ENCODE results near the gene TJP3.
"Not testable (repeated sequence)": the region's sequence is repeated elsewhere in the genome, so short reads cannot be mapped to it uniquely, and the experiment has no call there.

TJP3 gene, protein sequence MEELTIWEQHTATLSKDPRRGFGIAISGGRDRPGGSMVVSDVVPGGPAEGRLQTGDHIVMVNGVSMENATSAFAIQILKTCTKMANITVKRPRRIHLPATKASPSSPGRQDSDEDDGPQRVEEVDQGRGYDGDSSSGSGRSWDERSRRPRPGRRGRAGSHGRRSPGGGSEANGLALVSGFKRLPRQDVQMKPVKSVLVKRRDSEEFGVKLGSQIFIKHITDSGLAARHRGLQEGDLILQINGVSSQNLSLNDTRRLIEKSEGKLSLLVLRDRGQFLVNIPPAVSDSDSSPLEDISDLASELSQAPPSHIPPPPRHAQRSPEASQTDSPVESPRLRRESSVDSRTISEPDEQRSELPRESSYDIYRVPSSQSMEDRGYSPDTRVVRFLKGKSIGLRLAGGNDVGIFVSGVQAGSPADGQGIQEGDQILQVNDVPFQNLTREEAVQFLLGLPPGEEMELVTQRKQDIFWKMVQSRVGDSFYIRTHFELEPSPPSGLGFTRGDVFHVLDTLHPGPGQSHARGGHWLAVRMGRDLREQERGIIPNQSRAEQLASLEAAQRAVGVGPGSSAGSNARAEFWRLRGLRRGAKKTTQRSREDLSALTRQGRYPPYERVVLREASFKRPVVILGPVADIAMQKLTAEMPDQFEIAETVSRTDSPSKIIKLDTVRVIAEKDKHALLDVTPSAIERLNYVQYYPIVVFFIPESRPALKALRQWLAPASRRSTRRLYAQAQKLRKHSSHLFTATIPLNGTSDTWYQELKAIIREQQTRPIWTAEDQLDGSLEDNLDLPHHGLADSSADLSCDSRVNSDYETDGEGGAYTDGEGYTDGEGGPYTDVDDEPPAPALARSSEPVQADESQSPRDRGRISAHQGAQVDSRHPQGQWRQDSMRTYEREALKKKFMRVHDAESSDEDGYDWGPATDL

DNA sequence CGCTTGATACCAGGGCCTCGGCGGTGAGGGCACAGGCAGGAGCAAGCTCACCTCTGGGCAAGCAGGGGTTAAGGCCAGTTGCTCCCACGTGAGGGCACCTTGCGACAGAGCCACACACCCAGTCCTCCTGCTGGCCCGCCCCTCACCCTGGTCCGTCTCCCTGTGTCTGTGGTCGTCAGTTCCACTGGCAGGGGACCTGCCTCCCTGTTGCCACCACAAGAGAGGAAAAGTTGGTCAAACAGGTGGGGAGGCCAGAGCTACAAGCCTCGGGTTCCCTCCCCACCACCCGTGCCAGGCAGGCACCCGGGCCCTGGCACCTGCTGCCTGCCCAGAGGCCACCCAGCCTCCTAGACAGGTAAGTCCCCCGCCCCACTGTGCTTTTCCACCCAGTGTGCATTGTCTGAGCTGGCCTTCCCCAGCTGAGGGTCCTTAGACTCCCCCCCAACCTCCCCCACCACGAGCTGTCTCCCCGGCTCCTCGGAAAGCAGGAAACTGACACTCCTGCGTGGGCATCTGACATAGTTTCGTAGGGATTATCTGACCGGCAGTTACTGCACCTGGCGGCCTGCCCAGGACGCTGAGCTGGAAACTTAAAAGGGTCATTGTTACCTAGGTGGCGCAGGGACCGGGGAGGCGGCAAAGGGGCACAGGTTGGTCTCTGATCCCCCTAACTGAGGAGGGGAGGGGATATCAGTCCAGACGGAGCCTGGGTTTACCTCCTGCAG lies at the start of gene TJP3:
TSS of gene TJP3 (plus strand) at position 178 of the 725 bp plus-strand sequence. CDS start 20,049 bp downstream, outside the sequence.
- no peak for DNase-seq (ENCODE audit: low spot score)

DNA sequence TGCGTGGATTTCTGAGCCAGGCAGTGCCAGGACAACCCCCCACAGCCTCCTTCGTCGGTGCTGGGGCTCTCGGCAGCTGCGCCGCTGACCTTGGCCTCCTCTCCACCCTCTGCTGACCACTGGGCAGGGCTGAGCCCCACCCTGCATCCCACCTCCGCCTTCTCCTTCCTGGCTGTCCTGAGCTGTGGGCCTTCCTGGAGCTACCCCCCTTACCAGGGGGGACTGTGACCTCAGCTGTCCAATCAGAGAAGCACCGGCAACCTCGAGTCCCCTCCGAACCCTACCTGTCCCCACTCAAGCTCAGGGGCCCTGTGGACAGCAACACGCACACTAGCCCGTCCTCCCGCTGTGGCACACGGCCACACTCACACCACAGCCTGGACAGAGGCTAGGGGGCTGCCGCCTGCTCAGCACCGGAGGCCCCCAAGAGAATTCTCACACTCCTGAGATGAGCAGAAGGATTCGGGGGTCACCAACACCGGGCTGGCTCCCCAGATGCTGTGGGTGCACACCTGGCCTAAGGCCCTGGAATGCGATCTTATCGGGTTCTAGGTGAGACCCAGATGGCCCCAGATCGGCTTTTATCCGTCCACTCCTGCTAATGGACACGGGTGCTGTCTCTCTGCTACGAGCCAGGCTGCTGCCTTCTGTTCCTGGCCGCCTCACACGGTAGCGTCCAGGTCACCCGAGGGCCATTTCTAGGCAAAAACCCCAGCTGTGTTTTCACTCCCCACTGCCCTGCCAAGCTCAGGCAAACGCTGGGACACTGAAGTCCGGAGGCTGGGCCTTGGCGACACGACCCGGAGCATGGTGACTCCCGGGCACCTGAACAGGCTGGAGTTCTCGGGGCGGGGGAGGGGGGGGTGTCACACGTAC lies 49.1 kb upstream of the TJP3 start:
- no peak for DNase-seq (ENCODE audit: low spot score)

DNA sequence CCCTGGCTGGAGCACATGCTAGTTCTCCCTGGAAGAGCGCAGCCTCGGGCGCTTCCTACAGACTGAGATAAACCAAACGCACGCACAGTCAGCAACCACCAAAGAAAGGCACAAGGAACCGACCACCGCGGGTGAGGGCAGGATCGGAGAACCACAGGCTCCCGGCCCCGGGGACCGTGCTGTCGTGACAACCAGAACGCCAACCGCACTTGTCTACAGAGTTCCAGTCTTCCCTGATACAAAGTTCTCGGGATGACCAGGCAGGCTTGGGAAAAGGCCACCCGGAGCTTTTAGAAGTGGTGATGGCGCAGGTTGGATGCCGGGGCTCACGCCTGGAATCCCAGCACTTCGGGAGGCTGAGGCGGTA lies 48.5 kb upstream of the TJP3 start:
- DNase-seq (ENCODE audit: low spot score) = no peak

DNA sequence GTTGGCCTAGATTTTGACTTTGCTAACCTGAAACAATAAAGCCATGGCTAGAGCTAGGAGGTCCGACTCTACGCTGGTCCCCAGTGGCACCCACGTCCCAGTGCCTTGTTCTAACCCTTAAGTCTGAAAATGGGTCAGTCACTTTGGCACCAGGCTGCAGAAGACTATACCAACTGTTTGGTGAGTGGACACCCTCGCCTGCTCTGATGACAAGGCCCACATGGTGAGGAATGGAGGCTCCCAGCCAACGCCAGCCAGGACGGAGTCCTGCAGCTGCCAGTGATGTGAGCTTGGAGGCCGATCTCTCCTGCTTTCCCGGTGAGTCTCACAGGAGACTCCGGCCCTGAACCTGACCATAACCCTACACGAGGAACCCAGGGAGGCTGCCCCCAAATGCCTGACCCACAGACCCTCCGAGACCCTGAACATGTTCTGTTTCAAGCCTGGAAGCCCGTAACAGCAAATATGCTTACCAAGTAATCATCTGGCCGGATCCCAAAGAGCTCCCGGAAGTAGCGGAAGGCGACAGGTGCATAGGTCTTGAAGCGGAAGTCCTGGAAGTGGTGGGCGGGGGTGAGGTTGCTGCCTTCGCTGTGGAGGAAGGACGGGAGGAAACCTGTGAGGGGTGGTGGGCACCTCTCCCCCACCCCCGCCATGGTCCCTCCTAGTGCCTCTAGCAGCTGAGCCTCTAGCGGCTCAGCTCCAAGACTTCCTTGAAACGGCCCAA lies 47.5 kb upstream of the TJP3 start:
- no peak for DNase-seq (ENCODE audit: low spot score)

DNA sequence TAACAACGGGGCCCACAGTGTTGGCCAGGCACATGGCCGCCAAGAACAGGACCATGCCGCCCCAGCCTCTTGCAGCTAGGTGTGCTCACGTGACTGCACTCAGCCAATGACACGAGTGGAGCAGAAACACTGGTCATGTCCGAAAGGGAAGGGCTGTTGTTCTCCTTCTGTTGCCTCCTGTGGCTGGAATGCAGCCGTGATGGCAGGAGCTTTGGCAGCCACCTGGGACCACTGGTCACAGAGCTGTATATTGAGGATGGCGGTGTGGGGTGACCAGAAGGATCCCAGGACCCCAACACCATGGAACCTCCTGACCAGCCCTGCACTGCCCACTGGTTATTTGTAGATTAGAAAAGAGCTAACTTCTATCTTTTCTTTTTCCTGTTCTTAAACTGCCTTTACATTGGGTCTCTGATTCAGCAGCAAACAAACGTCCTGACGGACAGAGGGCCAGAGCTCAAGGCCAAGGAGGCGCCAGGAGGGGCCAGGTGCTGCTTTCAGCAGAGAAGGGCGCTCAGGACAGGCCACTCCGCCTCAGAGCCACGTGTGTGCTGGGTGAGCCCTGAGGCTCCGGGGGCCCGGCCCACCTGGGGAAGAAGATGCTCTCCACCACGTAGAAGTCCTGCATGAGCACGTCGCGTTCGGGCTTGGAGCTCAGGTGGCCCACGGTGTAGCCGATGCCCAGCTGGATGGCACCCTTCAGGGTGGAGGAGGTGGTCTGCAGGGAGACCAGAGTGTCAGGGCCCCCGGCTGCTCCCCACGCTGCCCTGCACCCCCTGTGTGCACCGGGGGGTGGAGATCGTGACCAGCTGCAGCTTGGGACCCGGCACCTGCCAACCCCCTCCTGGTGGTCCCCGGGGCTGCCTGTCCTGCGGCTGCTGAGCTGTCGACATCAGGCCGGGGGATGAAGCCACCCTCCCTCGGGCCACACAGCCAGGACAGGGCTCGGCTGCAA lies 46.6 kb upstream of the TJP3 start:
- no peak for DNase-seq (ENCODE audit: low spot score)

DNA sequence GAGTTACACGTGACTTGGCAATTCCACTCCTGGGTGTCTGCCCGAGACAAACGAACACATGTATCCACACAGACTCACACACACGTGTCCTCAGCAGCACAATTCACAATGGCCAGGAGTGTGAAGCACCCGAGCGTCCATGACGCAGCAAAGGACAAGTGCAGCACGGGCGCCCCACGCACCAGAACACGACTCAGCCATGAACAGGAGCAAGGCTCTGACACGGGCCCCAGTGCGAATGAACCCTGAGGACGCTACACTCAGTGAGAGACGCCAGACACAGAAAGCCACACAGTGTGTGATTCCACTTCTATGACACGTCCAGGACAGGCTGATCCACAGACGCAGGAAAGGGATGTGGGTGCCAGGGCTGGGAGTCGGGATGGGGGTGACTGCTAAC lies 44.3 kb upstream of the TJP3 start:
- no peak for DNase-seq (ENCODE audit: low spot score)

DNA sequence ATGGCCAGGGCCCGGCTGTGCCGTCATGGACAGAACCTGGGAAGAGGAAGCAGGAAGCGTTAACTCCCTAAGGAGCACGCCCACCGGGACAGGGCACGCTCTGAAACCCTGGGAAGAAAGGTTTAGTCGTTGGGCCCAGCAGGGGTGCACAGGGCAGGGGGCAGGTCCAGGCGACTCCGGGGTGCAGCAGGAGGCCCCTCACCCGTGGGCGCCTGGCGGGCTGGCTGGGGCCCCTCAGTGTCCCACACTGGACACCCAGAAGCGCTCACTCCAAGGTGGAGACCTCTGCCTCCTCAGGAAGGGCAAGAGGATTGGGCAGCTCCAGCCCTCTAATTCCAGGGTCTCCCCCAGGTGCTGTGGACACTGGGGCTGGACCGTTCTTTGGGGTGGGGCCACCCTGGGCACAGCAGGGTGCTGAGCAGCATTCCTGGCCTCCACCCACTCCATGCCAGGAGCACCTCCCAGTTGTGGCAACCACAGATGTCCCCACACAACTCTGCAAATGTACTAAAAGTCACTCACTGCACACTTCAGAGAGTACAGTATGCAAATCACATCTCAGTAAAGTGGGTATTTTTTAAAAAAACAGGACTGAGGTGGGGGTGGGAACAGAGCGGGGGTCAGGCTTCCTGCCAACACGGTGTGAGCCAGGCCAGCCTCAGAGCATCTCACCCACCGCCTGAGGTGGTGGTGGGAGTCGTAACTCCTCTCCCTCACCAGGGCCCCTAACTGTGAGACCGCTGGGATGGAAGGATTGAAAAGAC lies 43.1 kb upstream of the TJP3 start:
- no peak for DNase-seq (ENCODE audit: low spot score)

DNA sequence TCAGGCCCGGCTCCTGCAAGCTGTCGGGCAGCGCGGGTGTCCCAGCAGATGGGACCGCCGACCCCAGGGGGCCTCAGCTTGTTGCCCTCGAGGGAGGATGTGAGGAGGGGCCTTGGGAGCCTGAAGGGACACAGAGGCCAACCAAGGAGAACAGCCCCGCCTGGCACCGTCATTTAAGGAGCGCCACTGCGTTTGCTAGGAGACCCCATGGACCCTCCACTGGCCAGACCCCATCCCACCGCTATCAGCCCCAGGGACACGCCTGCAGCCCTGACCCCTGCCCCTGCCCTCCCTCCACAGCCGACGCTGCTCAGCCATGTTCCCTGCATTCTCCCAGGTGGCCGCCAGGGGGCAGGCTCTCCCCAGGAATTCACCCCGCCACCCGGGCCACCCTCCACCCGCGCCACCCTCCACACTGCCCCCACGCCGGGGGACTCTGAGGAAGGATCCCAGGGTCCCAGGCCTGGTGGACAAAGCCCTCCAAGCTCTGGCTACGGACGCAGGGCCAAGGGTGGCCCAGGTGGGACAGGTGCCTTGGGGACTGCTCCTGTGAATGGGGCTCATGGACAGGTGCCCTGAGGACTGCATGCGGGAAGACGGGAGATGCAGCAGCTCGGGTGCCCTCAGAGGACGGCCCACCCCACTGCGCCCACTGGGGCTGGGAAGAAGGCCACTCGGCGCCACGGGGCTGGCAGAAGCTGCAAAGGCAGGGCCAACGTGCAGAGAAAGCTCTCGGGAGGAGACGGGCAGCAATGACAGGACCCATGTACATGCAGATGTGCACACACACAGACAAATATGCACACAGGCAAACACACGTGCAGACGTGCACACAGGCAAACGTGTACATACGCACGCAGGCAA lies 42.3 kb upstream of the TJP3 start:
- peak; percentile 58 for DNase-seq (ENCODE audit: low spot score)

DNA sequence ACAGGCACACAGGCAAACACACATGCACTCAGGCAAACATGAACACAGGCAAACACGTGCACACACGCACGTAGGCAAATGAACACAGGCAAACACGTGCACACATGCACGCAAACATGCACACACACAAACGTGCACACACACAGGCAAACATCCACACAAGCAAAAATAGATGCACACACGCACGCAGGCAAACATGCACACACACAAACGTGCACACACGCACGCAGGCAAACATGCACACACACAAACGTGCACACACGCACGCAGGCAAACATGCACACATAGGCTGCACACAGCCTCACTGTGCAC lies 41.7 kb upstream of the TJP3 start:
- DNase-seq (ENCODE audit: low spot score) = not testable (repeated sequence)

DNA sequence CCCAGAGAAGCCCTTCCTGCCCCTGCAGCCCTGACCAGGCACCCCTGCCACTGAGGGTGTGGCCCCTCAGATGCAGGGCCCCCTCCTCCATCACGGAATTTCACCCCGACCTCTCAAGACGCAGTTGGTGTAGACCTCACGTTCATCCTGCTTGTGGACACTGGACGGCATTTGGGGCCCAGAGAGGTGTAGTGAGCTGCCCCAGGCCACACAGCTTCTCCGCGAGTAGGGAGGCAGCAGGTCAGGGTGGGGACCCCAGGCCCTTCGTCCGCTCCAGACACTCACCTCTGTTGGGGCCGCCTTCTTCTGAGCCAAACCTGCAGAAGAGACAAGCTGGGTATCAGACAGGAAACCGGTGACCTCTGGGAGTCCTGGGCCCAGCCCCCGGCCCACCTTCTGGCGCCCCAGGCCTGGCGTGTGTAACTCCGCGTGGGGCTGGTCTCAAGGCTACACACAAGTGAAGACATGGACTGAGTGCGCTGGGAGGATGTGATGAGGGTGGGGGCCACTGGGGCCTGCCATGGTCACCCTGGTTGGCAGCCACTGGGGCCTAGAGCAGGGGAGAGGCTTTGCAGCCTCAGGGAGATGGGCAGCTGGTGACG lies 41.0 kb upstream of the TJP3 start:
- DNase-seq (ENCODE audit: low spot score) = no peak

DNA sequence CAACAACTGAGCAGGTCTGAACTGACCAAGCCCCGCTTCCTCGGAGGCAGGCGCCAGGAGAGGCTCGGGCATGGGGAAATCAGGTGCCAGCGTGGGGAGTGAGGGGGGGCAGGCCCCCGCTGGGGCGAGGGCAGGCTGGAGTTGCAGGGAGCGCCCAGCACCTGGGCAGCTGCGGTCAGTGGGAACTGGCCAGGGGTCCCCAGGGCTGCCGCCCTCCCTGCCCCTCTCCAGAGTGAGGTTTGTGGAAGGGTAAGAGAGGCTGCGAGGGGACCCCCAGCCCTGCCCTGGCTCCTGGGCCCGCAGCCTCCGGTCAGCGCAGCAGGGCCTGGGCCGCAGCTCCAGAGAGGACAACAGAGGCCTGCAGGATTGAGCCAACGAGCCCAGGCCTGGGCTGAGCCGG lies 40.4 kb upstream of the TJP3 start:
- no peak for DNase-seq (ENCODE audit: low spot score)

DNA sequence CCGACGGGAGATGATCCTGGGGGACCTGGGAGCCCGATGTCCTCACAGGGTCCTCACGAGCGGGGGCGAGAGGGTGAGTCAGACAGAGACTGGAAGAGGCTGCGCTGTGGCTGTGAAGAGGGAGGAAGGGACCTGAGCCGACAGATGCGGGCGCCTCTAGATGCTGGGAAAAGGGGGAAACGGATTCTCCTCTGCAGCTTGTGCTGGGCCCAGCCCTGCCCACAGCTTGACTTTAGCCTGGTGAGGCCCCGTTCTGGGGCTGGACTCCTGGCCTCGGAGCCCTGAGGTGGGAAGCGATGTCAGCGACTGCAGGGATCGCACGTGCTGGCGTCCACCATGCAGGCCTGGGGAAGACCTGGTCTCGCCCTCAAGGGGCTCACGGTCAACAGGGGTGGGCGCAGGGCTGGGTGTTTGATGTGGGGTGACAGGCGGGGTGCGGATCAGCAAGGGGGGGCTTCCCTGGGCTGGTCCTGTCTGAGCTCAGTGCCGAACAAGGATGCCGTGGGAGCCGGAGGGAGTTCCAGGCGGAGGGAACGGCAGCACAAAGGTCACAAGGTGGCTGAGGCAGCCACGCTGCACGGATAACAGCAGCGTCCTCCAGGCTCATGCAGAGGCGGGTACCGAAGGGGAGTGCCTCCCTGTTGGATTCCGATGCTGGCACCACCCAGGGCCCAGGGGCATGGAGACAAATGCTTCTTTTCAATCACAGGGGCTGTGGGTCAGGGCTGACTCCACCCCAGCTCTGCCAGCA lies 39.7 kb upstream of the TJP3 start:
- no peak for DNase-seq (ENCODE audit: low spot score)

DNA sequence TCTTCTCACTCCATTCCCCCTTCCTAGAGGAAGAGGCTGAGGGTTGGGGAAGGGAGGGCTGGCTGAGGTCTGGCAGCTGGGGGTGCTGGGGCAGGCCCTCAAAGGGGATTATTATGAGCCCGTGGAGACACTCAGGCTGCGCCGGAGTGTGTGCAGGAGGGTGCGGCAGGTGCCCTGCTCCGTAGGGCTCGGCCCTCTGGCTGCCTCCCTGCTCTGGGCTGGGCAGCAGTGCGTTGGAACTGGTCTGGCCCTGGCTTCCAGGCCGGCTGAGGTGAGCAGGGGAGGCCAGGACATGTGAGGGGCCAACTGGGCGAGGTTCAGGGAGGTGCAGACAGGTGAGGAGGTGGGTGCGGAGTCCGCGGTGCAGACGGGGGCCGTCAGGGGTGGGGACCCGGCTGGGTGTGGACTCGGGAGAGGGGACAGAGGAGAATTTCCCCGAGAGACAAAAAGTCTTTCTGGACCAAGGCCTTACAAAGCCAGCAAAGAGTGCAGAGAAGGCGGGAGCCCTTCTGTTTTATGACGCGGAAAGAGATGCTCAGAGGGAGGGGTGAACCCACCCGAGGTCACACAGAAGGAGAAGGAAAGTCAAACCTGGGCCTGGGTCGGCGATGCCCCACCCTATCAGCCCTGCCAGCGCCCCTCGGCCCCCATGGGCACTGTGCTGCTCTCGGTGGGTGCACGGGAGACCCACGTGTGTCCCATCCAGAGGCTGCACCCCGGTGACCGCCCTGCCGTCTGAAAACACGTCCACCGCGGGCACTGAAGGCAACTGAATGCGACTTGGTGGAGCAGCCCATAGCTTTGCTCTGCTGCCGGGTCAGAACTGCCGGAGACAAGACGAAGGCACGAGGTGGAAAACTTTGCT lies 38.9 kb upstream of the TJP3 start:
- DNase-seq (ENCODE audit: low spot score) = no peak

DNA sequence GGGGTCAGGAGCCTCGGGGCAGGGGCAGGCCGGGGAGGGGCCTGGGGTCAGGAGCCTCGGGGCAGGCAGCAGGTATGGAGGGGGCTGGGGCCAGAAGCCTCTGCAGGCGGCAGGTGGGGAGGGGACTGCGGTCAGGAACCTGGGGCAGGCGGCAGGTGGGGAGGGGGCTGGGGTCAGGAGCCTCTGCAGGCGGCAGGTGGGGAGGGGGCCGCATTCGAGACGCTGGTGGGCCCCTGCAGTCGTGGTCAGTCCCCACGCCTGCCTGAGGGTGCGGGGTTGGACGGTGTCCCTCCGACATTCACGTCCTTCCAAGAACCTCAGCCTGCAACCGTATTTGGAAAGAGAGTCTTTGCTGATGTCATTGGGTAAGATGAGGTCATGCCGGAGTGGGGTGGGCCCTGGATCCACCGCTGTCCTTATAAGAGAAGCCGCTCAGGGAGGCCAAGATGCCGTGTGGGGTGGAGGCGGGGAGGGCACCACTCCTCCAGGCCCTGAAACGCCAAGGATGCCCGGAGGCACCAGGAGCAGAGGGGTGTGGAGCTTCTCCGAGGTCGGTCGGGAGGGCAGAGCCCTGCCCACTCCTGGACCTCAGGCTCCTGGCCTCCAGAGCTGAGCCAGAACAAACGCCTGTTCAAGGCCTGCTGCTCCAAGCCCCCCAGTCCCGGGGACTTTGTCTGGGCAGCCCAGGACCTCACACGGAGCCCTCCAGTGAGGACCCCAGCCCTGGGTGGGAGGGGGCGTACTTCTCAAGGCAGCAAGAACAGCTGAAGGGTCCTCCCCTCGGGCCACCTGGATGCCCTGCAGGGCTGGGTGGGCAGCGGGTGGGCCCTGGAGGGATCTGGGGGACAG lies 38.0 kb upstream of the TJP3 start:
- DNase-seq (ENCODE audit: low spot score) = no peak

Data from Ammon's horn (tissue), 1 donor.